G401 (cell line): Measurements from ENCODE around the gene MRPL19. TPM values are rescaled to one million over a fixed set of nuclear protein-coding genes. Genes with fewer than 3 reads are reported as not detected.
"Not testable (repeated sequence)": the region's sequence is repeated elsewhere in the genome, so short reads cannot be mapped to it uniquely, and the experiment has no call there.

Source experiments
- DNase-seq: peaks from one replicate; pipeline ENCODE4 v3.0.0-alpha.2; 2015; ENCODE audit warnings: low spot score
- in situ Hi-C: cut with HindIII; loops from 2 replicates; pipeline ENCODE4 v1.10.0; 2016; ENCODE audit warnings: low sequenced_read_pairs, mixed read lengths
- total RNA-seq: library from RNA; depleted of rRNA; stranded (reverse); fragments of >200 nt; shearing (Covaris generic); gene quantifications from 2 replicates; pipeline ENCODE4 v1.2.3, GENCODE V29; 2014; rRNA removed

Gene MRPL19
- total RNA-seq, 1 experiment from 2014 or later: 117 TPM

DNA sequence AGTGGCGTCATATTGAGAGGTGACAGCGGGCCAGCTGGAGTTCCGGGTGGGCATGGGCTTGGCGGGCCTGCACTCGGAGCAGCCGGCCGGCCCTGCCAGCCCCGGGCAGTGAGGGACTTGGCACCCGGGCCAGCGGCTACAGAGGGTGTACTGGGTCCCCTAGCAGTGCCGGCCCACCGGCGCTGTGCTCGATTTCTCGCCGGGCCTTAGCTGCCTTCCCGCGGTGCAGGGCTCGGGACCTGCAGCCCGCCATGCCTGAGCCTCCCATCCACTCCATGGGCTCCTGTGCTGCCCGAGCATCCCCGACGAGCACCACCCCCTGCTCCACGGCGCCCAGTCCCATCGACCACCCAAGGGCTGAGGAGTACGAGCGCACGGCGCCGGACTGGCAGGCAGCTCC is 65.0 kb downstream of the MRPL19 start:
- in situ Hi-C loops, DNase-seq: not testable (repeated sequence)

DNA sequence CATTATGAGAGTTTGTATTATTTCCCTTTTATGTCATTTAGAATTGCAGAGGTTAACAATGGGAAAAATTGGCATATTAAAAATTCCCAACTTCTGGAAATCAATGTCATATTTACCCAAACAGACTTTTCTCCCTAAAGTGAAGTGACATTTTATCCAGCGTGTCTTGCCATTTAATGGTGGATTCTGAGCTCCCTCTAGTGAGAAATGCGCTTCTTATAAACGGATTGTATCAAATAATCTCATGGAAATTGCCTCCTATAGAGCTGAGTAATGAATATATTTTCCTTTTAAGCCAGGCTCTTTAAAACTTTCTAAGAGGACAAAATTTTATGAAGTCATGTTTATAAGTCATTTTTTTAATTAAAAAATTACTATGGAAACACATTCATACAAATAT is 69.8 kb downstream of the MRPL19 start:
- DNase-seq: peak; percentile 21
- in situ Hi-C loops: no loop called here

DNA sequence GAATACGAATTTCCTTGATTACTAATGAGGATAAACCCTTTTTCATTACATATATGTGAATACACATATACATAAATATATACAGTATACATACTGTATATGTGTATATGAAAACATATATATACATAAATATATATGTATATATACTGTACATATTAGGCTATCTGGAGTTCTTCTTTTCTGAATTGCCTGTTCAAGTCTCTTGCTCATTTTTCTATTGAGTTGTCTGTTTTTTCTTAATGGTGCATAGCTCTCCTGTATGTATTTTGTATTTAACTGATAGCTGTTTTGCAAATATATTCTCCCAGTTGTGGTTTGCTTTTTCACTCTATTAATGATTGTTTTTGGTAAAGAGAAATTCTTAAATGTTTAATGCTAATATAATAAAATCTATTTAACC is 73.0 kb downstream of the MRPL19 start:
- no peak for DNase-seq
- in situ Hi-C loops: no loop called here

DNA sequence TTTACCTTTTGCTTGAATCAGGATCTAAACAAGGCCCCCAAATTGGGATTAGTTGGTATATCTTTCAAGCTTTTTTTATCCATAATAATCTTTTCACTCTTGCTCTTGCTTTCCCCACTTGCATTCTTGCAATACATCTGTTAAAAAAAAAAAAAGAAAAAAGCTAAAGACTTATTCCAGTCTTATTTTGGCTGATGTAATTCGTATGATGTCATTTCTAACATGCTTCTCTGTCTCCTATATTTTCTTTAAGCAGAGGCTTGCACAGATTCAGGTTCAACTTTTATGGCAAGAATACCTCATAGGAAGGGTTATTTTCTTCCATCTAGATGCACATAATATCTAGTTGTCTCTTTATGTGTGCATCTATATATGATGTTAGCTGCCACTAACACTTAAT is 73.9 kb downstream of the MRPL19 start:
- in situ Hi-C loops: no loop called here

DNA sequence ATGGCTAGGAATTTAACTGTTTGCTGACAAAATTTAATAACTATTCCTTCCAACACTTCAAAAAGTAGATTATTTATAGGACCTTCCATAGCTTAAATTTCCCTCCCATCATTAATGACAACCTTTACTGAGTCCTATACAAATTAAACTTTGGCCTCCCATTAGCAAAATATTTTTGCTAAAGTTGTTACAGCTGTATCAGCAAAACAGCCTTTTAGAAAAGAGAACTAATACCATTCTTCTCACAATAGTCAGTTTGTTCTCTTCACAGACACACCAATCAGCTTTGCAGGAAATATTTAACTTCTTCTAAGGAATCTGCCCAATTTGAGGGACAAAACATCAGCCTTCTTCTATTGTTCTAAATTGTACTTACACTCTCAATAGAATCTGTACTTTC is 76.1 kb downstream of the MRPL19 start:
- no peak for DNase-seq
- in situ Hi-C loops: no loop called here

More for the DNA sequence above, 73.9 kb downstream of the MRPL19 start:
- DNase-seq: no peak

DNA sequence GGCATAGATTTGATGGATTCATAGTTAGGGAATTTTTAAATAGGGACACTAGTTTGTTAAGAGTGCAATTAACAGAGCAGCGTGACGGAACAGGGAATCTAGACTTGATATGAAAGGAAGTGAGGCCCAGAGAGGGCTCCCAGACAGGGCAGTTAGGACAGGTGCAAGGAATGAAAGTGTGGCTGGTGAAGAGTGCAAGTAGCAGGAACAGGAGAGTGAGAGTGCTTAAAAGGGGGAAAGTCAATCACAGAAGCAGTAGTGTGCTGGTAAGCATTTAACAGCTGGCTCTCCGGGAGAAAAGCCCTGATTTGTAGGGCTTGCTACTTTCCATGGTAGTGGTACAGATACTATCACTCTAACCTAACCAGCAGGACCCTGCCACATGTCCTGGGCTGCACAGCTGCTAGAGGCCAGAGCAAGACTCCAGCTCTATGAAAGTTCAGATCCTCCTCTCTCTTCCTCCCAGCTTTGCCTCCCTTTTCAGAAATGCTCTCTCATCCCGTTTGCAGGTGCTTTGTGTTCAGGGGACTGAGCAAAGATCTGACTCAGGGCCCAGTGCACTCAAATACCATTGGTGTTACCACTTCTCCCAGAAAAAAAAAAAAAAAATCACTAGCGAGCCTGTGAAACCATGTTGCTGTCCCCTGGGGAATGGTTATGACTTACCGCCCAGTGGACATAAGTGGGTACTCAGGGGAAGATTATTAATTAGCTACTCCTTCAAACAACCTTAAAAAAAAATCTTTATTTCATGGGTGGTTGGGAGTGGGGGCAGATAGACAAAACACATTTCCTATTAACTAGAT is 82.2 kb downstream of the MRPL19 start:
- DNase-seq: no peak
- in situ Hi-C loops: no loop called here

DNA sequence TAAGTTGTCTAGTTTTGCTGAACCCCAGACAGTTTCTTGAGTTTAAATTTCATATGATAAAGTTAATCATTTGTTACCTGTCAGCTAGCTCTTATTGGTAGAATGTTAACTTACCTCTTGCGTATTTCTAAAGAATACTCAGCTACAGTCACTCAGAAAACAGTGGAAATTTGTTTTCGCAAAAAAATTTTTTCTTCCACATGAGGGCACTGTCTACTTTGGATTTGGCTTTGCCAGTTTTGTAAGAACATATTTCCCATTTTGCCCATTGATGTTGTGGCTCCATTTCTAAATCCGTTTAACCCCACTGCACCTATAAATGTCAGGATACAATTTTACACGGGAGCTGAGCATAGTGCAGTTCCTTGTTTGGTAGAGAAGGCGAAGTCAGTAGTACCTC is 83.3 kb downstream of the MRPL19 start:
- DNase-seq: peak; percentile 21
- in situ Hi-C loops: no loop called here

DNA sequence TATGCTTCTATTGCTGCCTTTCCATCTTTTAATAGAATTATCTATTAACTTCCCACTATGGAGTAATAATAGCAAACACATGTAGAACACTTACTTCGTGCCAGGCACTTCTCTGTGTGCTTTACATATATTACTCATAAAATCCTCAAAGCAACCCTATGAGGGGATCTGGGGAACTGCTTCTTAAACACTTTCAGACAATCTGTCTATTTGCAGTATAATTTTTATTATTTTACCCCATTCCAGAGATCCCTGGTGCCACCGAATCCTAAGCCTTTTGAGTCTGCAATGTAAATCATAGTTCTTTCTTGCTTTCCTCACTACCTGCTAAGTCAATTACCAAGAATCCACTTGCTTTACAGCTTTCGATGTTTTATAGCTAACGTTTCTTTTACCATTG is 89.7 kb downstream of the MRPL19 start:
- no peak for DNase-seq
- in situ Hi-C loops: no loop called here

DNA sequence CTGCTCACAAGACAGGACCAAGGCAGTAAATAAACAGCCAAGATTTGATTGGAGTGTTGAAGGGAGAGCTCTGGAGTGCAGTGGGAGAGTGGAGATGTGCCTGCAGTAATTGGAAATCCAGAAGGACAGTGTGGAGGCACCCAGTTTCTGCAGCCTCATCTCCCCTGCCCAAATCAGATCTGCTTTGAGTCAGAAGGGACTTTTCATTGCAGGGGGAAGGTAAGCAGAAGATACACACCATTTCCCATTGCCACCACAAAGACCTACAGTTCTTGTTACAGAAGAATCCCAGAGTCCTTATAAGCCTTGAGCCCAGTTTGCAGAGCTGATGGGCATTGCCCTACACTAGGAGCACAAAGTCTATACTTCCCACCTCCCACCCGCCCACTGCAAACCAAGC is 91.4 kb downstream of the MRPL19 start:
- in situ Hi-C loops: no loop called here
- DNase-seq: no peak

Other genes starting within 250 kb of the MRPL19 start
- gene EVA1A, start 85.8 kb upstream of the MRPL19 start, total RNA-seq: 97.2 and 126 TPM in 2 replicates
- gene GCFC2, start 64.1 kb downstream of the MRPL19 start, total RNA-seq: 38.6 and 52.5 TPM in 2 replicates